Ishikawa (cell line): ENCODE results near the gene TNFRSF8.

ENCODE experiments used
- CEBPB ChIP-seq: IDR thresholded peaks from 2 replicates; pipeline ENCODE4 v1.6.1; 2012
- CREB1 ChIP-seq: IDR thresholded peaks from 2 replicates; pipeline ENCODE4 v1.6.1; 2012; ENCODE audit warnings: low read depth
- EP300 ChIP-seq: IDR thresholded peaks from 2 replicates; pipeline ENCODE4 v1.6.1; 2012; ENCODE audit warnings: borderline replicate concordance
- NFIC ChIP-seq: IDR thresholded peaks from 2 replicates; pipeline ENCODE4 v1.6.1; 2012
- RAD21 ChIP-seq: IDR thresholded peaks from 2 replicates; pipeline ENCODE4 v1.6.1; 2012; ENCODE audit warnings: low read depth
- TAF1 ChIP-seq: IDR thresholded peaks from 2 replicates; pipeline ENCODE4 v1.6.1; 2012; ENCODE audit warnings: low read depth, mild to moderate bottlenecking
- TCF12 ChIP-seq: IDR thresholded peaks from 2 replicates; pipeline ENCODE4 v1.6.1; 2012; ENCODE audit warnings: low read depth
- TEAD4 ChIP-seq: IDR thresholded peaks from 2 replicates; pipeline ENCODE4 v1.6.1; 2012
- YY1 ChIP-seq: IDR thresholded peaks from 2 replicates; pipeline ENCODE4 v1.6.1; 2012; ENCODE audit warnings: low read depth
- ZBTB7A ChIP-seq: IDR thresholded peaks from 2 replicates; pipeline ENCODE4 v1.6.1; 2012; ENCODE audit warnings: low read depth
- TF ChIP-seq, protein P1 (sequence below): IDR thresholded peaks from 2 replicates; pipeline ENCODE4 v1.6.1; 2012
- TF ChIP-seq, protein P2 (sequence below): IDR thresholded peaks from 2 replicates; pipeline ENCODE4 v1.6.1; 2012

DNA sequence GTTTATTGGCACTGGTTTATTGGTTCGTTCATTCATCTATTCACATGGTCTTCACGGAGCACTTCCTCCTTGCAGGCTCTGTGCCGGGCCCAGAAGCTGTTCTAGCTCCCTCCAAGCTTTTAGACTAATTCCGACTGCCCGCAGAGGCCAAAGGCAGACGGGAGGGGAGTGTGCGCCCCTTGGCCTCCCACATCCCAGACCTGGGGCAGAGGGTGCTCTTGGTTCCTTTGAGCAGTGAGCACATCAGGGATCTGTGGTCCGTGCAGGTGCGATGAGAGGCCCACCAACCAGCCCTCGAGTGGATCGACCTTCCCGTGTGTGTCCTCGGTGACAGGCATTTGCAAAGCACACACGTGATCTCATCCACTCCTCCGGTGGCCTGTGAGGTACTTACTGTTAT is 65.0 kb downstream of the TNFRSF8 start:
- TF ChIP-seq YY1: no peak
- TF ChIP-seq CREB1: no peak
- TF ChIP-seq CEBPB: no peak
- no peak for TF ChIP-seq ZBTB7A
- no peak for TF ChIP-seq EP300
- TF ChIP-seq, protein P1, sequence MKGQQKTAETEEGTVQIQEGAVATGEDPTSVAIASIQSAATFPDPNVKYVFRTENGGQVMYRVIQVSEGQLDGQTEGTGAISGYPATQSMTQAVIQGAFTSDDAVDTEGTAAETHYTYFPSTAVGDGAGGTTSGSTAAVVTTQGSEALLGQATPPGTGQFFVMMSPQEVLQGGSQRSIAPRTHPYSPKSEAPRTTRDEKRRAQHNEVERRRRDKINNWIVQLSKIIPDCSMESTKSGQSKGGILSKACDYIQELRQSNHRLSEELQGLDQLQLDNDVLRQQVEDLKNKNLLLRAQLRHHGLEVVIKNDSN: no peak
- TF ChIP-seq NFIC: no peak
- TF ChIP-seq, protein P2, sequence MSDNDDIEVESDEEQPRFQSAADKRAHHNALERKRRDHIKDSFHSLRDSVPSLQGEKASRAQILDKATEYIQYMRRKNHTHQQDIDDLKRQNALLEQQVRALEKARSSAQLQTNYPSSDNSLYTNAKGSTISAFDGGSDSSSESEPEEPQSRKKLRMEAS: no peak
- TF ChIP-seq RAD21: no peak
- TF ChIP-seq TEAD4: no peak
- TF ChIP-seq TAF1: no peak
- no peak for TF ChIP-seq TCF12
